PC-3 (cell line): Measurements from ENCODE around the gene KLF4. TPM values are rescaled to one million over a fixed set of nuclear protein-coding genes. Genes with fewer than 3 reads are reported as not detected.

Experiments used
- ATAC-seq: fragments of 200-7000 bp; cut with Tn5 transposase; 2 replicates; pipeline ENCODE4 v1.9.1; 2020; ENCODE audit warnings: mild to moderate bottlenecking, moderate library complexity
- BruUV-seq: library from RNA; stranded (reverse); fragments of 400-500 nt; replicated peaks from 2 replicates; lab custom pipeline; 2021; lab: Mats Ljungman, UMichigan
- CTCF ChIA-PET: fragments of 300-600 bp; sonication (Branson Sonifier 250); formaldehyde crosslinking; loops from one replicate; lab custom pipeline; 2022; ENCODE audit warnings: antibody characterized with exemption; lab: Charles Lee
- POLR2A ChIA-PET: fragments of 300-600 bp; sonication (Branson Sonifier 250); formaldehyde crosslinking; loops from one replicate; lab custom pipeline; 2022; ENCODE audit warnings: antibody characterized with exemption; ENCODE audit not compliant: unreplicated experiment; lab: Charles Lee
- DNase-seq: peaks from one replicate; pipeline ENCODE4 v3.0.0-alpha.2; 2015
- H2AFZ ChIP-seq: fragments of 300-600 bp; sonication (generic); 2 replicates; pipeline ENCODE4 v1.6.0; 2016; ENCODE audit warnings: antibody characterized with exemption, low read length
- H3F3A ChIP-seq: fragments of 300-600 bp; sonication (generic); one replicate; pipeline ENCODE4 v1.6.0; 2017; ENCODE audit warnings: antibody characterized with exemption, low read length, control low read depth, mild to moderate bottlenecking; ENCODE audit not compliant: unreplicated experiment
- H3K27ac ChIP-seq: fragments of 300-600 bp; sonication (generic); 2 replicates; pipeline ENCODE4 v1.5.1; 2016; ENCODE audit warnings: mild to moderate bottlenecking, low read length
- H3K27me3 ChIP-seq: fragments of 300-600 bp; sonication (generic); 2 replicates; pipeline ENCODE4 v1.6.1; 2016; ENCODE audit warnings: low read length, mixed read lengths
- H3K36me3 ChIP-seq: fragments of 300-600 bp; sonication (generic); 2 replicates; pipeline ENCODE4 v1.6.1; 2016; ENCODE audit warnings: low read depth, mixed run types, low read length, mixed read lengths
- H3K4me1 ChIP-seq: fragments of 300-600 bp; sonication (generic); 2 replicates; pipeline ENCODE4 v1.5.1; 2016; ENCODE audit warnings: low read length; ENCODE audit not compliant: insufficient read depth
- H3K4me2 ChIP-seq: fragments of 300-600 bp; sonication (generic); 2 replicates; pipeline ENCODE4 v1.6.0; 2016; ENCODE audit warnings: low read length
- H3K4me3 ChIP-seq: fragments of 300-600 bp; sonication (generic); 2 replicates; pipeline ENCODE4 v1.5.1; 2016; ENCODE audit warnings: mild to moderate bottlenecking, low read length, mixed read lengths
- H3K79me2 ChIP-seq: fragments of 300-600 bp; sonication (generic); 2 replicates; pipeline ENCODE4 v1.6.1; 2017; ENCODE audit warnings: low read length, mixed read lengths
- H3K9ac ChIP-seq: fragments of 300-600 bp; sonication (generic); 2 replicates; pipeline ENCODE4 v1.6.0; 2016; ENCODE audit warnings: mild to moderate bottlenecking, low read length
- H3K9me2 ChIP-seq: fragments of 300-600 bp; sonication (generic); replicated peaks from 2 replicates; pipeline ENCODE4 v1.6.1; 2016; ENCODE audit warnings: mixed run types, low read length, mixed read lengths
- H3K9me3 ChIP-seq: fragments of 300-600 bp; sonication (generic); 2 replicates; pipeline ENCODE4 v1.6.1; 2016; ENCODE audit warnings: low read length, mixed read lengths
- H4K20me1 ChIP-seq: fragments of 300-600 bp; sonication (generic); 2 replicates; pipeline ENCODE4 v1.6.1; 2016; ENCODE audit warnings: low read length, mixed read lengths
- EZH2 ChIP-seq: fragments of 300-600 bp; sonication (generic); IDR thresholded peaks from one replicate; pipeline ENCODE4 v1.6.1; 2017; ENCODE audit warnings: antibody characterized with exemption, mild to moderate bottlenecking, low read length; ENCODE audit not compliant: unreplicated experiment
- EZH2phosphoT487 ChIP-seq: fragments of 300-600 bp; sonication (generic); IDR thresholded peaks from 2 replicates; pipeline ENCODE4 v1.6.1; 2018; ENCODE audit warnings: mild to moderate bottlenecking, antibody characterized with exemption, low read length, borderline replicate concordance
- intact Hi-C: fragments of 100-400 bp; cut with micrococcal nuclease; formaldehyde crosslinking; loops from 2 replicates; pipeline ENCODE4 v1.9.0; 2023
- total RNA-seq: library from RNA; depleted of rRNA; stranded (reverse); fragments of >200 nt; gene quantifications from 2 replicates; pipeline ENCODE4 v1.2.3, GENCODE V29; 2014
- TF ChIP-seq, protein P1 (sequence below): fragments of 300-600 bp; sonication (generic); conservative IDR thresholded peaks from 2 replicates; pipeline ENCODE4 v1.5.1; 2017; ENCODE audit warnings: antibody characterized with exemption, low read depth, mild to moderate bottlenecking, low read length

Gene KLF4
- total RNA-seq, 1 experiment from 2014 or later: 55.1 TPM

DNA sequence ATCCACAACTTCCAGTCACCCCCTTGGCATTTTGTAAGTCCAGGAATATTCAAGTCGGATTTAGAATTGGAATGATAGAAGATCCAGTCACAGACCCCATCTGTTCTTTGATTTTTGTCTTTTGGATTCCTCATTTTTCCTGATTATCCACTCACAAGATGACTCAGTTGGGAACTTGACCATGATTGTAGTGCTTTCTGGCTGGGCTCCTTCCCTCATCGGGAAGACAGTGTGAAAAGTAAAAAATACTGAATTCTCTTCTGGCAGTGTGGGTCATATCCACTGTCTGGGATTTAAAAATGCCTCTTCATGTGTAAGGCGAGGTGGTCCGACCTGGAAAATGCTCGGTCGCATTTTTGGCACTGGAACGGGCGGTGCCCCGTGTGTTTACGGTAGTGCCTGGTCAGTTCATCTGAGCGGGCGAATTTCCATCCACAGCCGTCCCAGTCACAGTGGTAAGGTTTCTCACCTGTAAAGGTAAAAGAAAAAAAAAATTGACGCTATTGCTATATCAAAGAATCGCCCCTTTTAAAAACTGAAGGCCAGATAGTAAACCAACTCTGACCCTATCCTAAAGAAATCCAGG is 4.0 kb downstream of the KLF4 start:
- Histone ChIP-seq H3K27ac (no peak overlapping the region), H3K9me3 (no peaks in the 10 kb centered on the region), H3K27me3 (no peaks in the 10 kb centered on the region), H2AFZ (no peak overlapping the region), H3K4me1 (peaks cover 27% of the 10 kb centered on the region), H4K20me1 (peaks cover 35% of the 10 kb centered on the region), H3K9ac (no peak overlapping the region; the same call in 1 of the 2 replicates), H3K79me2 (peaks cover 47% of the 10 kb centered on the region), H3K4me2 (peak overlapping the region; percentile 95), H3F3A (no peaks in the 10 kb centered on the region), H3K4me3 (peak overlapping the region; percentile 89), H3K36me3 (peaks cover 19% of the 10 kb centered on the region), H3K9me2 (no peaks in the 10 kb centered on the region)
- no peak for DNase-seq
- ChIA-PET CTCF (no interaction called here), POLR2A (no interaction called here)
- BruUV-seq: no TSS peak
- intact Hi-C loops: loop anchor here (2.0 to 10.0 kb wide), 5 partner anchors 252 to 669 kb away; no protein-coding TSS in a partner anchor
- no peak for ATAC-seq
- TF ChIP-seq EZH2phosphoT487 (no peak), EZH2 (no peak)
- TF ChIP-seq, protein P1, sequence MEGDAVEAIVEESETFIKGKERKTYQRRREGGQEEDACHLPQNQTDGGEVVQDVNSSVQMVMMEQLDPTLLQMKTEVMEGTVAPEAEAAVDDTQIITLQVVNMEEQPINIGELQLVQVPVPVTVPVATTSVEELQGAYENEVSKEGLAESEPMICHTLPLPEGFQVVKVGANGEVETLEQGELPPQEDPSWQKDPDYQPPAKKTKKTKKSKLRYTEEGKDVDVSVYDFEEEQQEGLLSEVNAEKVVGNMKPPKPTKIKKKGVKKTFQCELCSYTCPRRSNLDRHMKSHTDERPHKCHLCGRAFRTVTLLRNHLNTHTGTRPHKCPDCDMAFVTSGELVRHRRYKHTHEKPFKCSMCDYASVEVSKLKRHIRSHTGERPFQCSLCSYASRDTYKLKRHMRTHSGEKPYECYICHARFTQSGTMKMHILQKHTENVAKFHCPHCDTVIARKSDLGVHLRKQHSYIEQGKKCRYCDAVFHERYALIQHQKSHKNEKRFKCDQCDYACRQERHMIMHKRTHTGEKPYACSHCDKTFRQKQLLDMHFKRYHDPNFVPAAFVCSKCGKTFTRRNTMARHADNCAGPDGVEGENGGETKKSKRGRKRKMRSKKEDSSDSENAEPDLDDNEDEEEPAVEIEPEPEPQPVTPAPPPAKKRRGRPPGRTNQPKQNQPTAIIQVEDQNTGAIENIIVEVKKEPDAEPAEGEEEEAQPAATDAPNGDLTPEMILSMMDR: no peak

DNA sequence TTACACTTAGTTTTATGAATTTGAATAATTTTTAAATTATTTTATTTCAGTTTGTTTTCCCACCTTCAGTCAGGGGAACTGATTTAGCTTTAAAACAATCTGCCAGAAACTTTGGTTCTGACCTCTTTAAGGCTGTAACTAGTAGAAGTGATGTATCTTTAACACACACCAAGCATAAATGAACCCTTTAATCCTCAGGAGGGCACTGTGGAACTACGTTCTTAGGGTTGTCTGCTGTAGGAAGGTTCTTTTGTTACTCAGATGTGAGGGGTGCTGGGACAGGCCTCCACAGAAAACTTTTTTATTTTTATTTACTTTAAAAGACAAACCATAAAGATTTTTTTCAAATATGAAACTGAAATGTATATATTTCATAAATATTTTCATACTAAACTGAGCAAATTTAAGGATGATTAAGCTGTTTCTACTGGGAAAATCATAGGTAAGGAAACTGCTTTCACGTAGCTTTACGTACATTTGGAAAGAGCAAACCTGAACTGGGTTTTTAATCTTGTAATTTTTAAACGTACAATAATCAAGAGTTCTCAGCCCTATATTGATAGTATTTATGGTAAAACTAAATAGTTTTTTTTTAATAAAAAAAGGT is 5.3 kb downstream of the KLF4 start:
- ChIA-PET POLR2A (interaction anchor here (0.7 kb wide), 2 partner anchors 565 to 838 kb away, joined by 3 read pairs; no protein-coding TSS in a partner anchor), CTCF (no interaction called here)
- no peaks in the 10 kb centered on the region for H3K27me3 ChIP-seq

More for the DNA sequence above, 5.3 kb downstream of the KLF4 start:
- H3K4me1 ChIP-seq: peaks cover 27% of the 10 kb centered on the region
- no peaks in the 10 kb centered on the region for H3K9me2 ChIP-seq
- no peak overlapping the region for H3K4me3 ChIP-seq
- DNase-seq (peak; percentile 74), ATAC-seq (peak; percentile 40)
- H3K27ac ChIP-seq: no peak overlapping the region
- H3K79me2 ChIP-seq: peaks cover 45% of the 10 kb centered on the region
- no peak overlapping the region for H2AFZ ChIP-seq
- no peak overlapping the region for H3K9ac ChIP-seq
- TF ChIP-seq EZH2: no peak
- TF ChIP-seq, protein P1: peak; percentile 66
- no peaks in the 10 kb centered on the region for H3K9me3 ChIP-seq
- H3K36me3 ChIP-seq: peaks cover 19% of the 10 kb centered on the region
- H3F3A ChIP-seq: no peaks in the 10 kb centered on the region
- 0 out of 2 replicates have a peak overlapping the region, but pooled peaks have one; percentile 4 for H3K4me2 ChIP-seq
- H4K20me1 ChIP-seq: peaks cover 35% of the 10 kb centered on the region
- intact Hi-C loops: loop anchor here (1.0 to 10.0 kb wide), 8 partner anchors 62 to 1328 kb away; no protein-coding TSS in a partner anchor
- BruUV-seq: no TSS peak
